ENCODE results near the gene GNAT2.
"Not testable (repeated sequence)": the region's sequence is repeated elsewhere in the genome, so short reads cannot be mapped to it uniquely, and the experiment has no call there.

GNAT2 gene

DNA sequence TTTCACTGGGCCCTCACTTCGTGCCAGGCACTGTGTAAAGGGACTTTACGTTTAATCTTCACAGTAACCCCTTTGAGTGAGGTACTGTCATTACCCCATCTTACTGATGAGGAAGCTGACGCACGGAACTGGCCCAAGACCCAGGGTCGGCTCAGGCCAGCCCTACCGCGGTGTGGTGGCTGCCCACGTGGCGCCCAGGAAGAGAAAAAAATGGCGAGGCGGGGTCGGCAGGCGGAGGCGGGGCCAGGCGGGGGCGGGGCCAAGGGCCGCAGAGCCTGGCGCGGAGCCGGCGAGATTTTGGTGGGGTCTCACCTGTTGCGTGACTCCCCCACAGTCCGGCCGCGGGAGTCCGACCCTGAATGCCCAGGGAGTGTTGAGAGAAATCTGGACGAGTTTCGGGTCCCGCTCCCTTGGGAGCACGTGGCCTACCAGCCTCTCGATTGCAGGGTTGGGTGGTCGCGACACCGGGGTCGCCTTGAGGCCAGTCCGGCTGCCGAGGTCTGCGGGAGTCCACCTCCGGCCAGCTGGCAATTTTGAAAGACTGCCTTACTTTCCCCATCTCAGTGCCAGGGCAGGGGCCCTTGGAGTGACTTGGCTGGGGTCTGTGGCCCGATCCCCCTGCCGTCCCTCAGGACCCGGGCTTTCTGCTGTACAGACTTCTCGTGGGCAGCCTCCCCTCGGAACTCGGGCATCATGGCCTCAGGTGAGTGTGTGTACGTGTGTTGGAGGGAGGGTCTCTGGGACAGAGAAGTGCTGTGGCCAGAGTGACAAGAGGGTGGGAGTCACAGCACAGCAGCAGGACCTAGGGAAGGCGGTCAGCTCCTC lies at the start of gene GNAT2, which contains the start of gene AMPD2:
GNAT2 (minus strand) TSS at position 41 of the 825 bp plus-strand sequence. CDS start 6,746 bp downstream, outside the sequence.
AMPD2 (plus strand) TSS at position 262 of the 825 bp plus-strand sequence. CDS start 1,339 bp downstream, outside the sequence.
- peak; percentile 37 for DNase-seq

- DNase-seq: no peak
These were observed 48.8 kb upstream of the GNAT2 start for GRCh38 chr1:109668123-109668775.

GRCh38 chr1:109667452-109668122 lies 48.2 kb upstream of the GNAT2 start, which contains the start of gene GSTM2:
TSS of gene GSTM2 (plus strand) at chr1:109668057. CDS start at chr1:109668116, 59 bp downstream.
- DNase-seq: peak; percentile 85

- DNase-seq: no peak
These were observed 45.3 kb upstream of the GNAT2 start for GRCh38 chr1:109664671-109665070.

GRCh38 chr1:109661391-109661790 lies 42.0 kb upstream of the GNAT2 start:
- DNase-seq: no peak

- DNase-seq: not testable (repeated sequence)
These were observed 41.2 kb upstream of the GNAT2 start for GRCh38 chr1:109660691-109661026.

GRCh38 chr1:109659997-109660690 lies 40.7 kb upstream of the GNAT2 start:
- DNase-seq: peak; percentile 4

- no peak for DNase-seq
These were observed 39.7 kb upstream of the GNAT2 start for GRCh38 chr1:109659145-109659544.

DNA sequence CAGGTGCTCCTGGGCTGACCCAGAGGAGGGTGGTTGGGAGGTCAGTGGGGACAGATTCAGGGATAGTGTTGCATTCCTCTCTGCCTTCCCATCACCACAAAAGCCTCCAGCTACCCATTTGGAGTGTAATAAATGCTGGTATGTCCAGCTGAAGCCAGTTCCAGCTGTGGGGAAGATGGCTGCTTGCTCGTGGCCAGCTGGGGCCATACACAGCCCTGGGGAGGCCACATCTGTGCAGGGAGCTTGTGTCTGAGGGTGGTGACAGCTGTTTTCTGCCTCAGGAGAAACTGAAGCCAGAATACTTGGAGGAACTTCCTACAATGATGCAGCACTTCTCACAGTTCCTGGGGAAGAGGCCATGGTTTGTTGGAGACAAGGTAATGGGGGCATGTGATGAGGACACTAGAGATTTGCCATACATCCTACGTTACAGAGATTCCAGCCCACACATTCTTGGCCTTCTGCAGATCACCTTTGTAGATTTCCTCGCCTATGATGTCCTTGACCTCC lies 39.2 kb upstream of the GNAT2 start:
- no peak for DNase-seq

GRCh38 chr1:109657970-109658369 lies 38.6 kb upstream of the GNAT2 start:
- DNase-seq: no peak

DNA sequence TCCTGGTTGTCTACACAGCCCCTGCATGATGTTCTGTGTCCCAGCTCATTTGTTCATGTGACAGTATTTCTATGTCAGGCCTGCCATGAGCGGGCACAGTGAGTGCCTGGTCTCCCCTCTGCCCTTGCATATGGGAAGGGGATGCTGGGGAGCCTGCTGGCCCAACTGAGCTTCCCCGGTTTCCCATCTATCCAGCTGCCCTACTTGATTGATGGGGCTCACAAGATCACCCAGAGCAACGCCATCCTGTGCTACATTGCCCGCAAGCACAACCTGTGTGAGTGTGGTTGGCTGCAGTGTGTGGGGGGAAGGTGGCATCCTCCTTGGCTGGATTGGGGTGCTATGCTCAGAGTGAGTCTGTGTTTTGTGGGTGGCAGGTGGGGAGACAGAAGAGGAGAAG lies 38.0 kb upstream of the GNAT2 start:
- DNase-seq: no peak

DNA sequence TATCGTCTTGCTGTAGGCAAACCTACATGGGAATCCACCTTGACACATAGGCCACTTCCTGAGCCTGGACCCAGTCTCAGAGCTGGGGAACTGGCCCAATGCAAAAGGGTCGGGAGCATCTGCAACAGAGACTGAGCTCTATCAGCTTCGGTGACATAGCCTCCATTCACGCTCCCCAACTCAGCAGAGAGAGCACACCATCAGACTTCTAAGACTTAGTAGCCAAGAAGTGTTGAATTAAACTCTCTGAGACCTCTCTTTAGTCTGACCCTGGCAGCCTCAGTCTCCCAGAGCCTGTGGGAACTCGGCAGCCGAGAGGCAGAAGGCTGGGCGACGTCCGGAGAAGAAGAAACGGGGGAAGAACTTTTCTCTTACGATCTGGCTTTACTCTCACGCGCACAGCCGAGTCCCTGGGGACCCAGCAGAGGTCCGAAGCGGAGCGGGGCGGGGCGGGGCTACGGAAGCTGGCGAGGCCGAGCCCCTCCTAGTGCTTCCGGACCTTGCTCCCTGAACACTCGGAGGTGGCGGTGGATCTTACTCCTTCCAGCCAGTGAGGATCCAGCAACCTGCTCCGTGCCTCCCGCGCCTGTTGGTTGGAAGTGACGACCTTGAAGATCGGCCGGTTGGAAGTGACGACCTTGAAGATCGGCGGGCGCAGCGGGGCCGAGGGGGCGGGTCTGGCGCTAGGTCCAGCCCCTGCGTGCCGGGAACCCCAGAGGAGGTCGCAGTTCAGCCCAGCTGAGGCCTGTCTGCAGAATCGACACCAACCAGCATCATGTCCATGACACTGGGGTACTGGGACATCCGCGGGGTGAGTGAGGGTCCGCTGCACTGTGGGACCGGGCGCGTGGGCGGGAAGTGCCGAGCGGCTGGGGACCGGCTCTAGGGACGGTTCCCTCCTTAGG lies 36.5 kb upstream of the GNAT2 start, which contains the start of gene GSTM4:
GSTM4 (plus strand) TSS at position 485 of the 905 bp plus-strand sequence; CDS start at position 776, 291 bp downstream.
- peak; percentile 55 for DNase-seq

DNA sequence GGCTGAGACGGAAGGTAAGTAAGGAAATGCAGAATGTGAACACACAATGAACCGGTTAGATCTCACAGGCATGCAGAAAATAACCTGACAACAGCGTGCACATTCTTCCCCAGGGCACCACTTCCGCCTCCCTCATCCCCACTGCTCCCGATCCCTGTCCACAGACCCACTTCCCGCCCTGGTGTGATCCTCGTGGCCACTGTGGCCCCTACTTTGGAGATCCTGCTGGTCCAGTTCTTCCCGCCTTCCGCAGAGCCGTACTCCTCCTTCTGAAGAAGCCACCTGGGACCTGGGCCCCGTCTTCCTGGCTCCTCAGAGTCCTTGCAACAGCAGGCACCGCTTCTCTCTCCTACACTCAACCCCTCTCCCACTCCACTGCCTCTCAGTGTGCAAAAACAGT lies 35.1 kb upstream of the GNAT2 start:
- no peak for DNase-seq

GRCh38 chr1:109653306-109653705 lies 33.9 kb upstream of the GNAT2 start:
- no peak for DNase-seq

- DNase-seq: no peak
These were observed 33.0 kb upstream of the GNAT2 start for GRCh38 chr1:109652402-109652801.

GRCh38 chr1:109650609-109651008 lies 31.2 kb upstream of the GNAT2 start:
- DNase-seq: no peak

DNA sequence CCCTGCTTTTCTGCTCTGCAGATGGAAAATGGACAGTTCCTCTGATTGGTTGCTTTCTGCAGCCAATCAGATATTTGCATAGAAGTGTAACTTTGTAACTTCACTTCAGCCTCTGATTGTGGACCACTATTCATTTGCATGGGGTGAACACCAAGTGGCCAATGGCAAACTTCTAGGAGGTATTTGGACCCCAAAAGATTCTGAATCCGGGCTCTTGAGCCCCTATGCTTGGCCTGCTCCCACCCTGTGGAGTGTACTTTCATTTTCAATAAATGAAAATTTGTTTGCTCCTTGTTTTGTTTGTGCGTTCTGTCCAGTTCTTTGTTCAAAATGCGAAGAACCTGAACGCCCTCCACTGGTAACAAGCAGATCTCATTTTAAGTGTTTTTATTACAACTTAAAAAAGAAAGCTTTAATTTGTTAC lies 30.1 kb upstream of the GNAT2 start:
- peak; percentile 51 for DNase-seq

- DNase-seq: no peak
These were observed 25.3 kb upstream of the GNAT2 start for GRCh38 chr1:109644670-109645069.

DNA sequence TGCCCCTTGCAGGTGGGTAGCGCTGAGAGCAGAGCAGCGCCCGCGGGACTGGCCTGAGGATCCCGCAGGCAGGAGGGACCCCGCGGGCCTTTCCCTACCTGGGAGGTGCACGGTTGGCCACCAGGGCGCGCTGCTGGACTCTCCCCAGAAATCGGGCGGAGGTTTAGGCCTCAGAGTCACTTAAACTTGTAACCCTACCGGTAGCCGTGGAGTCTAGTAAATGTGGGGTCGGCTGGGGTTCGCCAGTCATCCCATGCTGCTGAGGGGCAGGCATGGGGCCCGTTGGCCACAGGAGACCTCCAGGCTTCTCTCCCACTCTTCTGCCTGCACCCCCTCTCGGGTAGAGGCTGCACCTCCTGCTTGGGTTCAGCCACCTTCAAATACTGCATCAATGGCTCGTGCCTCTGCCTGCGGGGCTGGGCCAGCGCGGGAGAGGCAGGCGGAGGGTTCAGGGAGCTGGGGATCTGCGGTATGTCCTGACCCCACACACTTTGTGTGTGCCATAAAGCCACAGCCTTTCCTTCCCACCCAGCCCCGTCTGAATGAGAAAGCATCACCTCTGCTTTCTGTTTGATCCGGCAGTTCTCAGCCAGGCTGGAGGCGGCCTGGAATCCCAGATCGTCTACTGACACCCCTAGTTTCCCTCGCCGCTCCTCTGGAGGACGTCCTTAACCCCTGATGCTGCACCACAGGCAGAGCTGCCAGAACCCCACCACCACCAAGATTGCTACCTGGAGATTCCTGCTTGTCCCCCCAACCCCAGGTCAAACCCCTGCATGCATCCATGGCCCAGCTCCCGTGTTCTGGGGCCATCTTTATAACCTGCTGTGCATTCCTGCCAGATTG lies 24.2 kb upstream of the GNAT2 start:
- DNase-seq: peak; percentile 69

- DNase-seq: no peak
These were observed 23.2 kb upstream of the GNAT2 start for GRCh38 chr1:109642626-109643025.

Data from midbrain (tissue), 1 donor.